ENCODE results near the gene ASPN. TPM values are rescaled to one million over a fixed set of nuclear protein-coding genes. Genes with fewer than 3 reads are reported as not detected.

Gene ASPN
- total RNA-seq, 2 experiments from 2014 or later, result not detected

GRCh38 chr9:92429836-92430235 is 52.5 kb downstream of the ASPN start:
- TF ChIP-seq CTCF (conservative IDR thresholded peaks at IDR 0.05; ENCODE audit: low read length) (no peak), EZH2phosphoT487 (IDR thresholded peaks at IDR 0.05; ENCODE audit: borderline replicate concordance, low read depth, low read length) (no peak)
- no peaks in the 10 kb centered on the region for H3K9me2 ChIP-seq (ENCODE audit: insufficient read depth, low read length)
- CTCF ChIA-PET (ENCODE audit: unreplicated experiment), result no interaction called here
- no peak overlapping the region for H3K4me3 ChIP-seq (ENCODE audit: low read depth, low read length, poor library complexity, severe bottlenecking)
- H3K36me3 ChIP-seq (ENCODE audit: insufficient read depth, low read length), result no peaks in the 10 kb centered on the region
- no peaks in the 10 kb centered on the region for H4K20me1 ChIP-seq (ENCODE audit: insufficient read depth, low read length)
- H3K4me1 ChIP-seq (ENCODE audit: insufficient read depth, low read length, poor library complexity, severe bottlenecking), result no peaks in the 10 kb centered on the region
- POLR2A ChIA-PET, result no interaction called here
- H3K9me3 ChIP-seq (ENCODE audit: low read length), result no peaks in the 10 kb centered on the region
- no peak for DNase-seq (ENCODE audit: low spot score)
- no peaks in the 10 kb centered on the region for H3K79me2 ChIP-seq (ENCODE audit: insufficient read depth, low read depth, low read length)
- H3K4me2 ChIP-seq (ENCODE audit: low read length), result no peak overlapping the region
- H3K27ac ChIP-seq (ENCODE audit: low read depth, low read length, poor library complexity, severe bottlenecking), result no peak overlapping the region
- no TSS peak for BruUV-seq (replicated peaks)
- intact Hi-C loops (cut with micrococcal nuclease; ENCODE audit: unreplicated experiment), result no loop called here
- H2AFZ ChIP-seq (ENCODE audit: low read length), result no peak overlapping the region

- intact Hi-C loops (cut with micrococcal nuclease; ENCODE audit: unreplicated experiment), result no loop called here
- no peaks in the 10 kb centered on the region for H3K79me2 ChIP-seq (ENCODE audit: insufficient read depth, low read depth, low read length)
Observed at GRCh38 chr9:92426501-92427145, 55.7 kb downstream of the ASPN start.

More at GRCh38 chr9:92426501-92427145, 55.7 kb downstream of the ASPN start:
- Histone ChIP-seq H3K4me2 (ENCODE audit: low read length) (no peak overlapping the region), H3K4me1 (ENCODE audit: insufficient read depth, low read length, poor library complexity, severe bottlenecking) (no peaks in the 10 kb centered on the region), H3K9me3 (ENCODE audit: low read length) (no peaks in the 10 kb centered on the region), H4K20me1 (ENCODE audit: insufficient read depth, low read length) (no peaks in the 10 kb centered on the region), H3K9me2 (ENCODE audit: insufficient read depth, low read length) (no peaks in the 10 kb centered on the region), H3K27ac (ENCODE audit: low read depth, low read length, poor library complexity, severe bottlenecking) (no peak overlapping the region), H3K36me3 (ENCODE audit: insufficient read depth, low read length) (no peaks in the 10 kb centered on the region), H3K4me3 (ENCODE audit: low read depth, low read length, poor library complexity, severe bottlenecking) (no peak overlapping the region), H2AFZ (ENCODE audit: low read length) (no peak overlapping the region)
- ChIA-PET CTCF (ENCODE audit: unreplicated experiment) (no interaction called here), POLR2A (no interaction called here)
- BruUV-seq (replicated peaks), result no TSS peak
- DNase-seq (ENCODE audit: low spot score), result no peak
- no peak for TF ChIP-seq EZH2phosphoT487 (IDR thresholded peaks at IDR 0.05; ENCODE audit: borderline replicate concordance, low read depth, low read length)
- no peak for TF ChIP-seq CTCF (conservative IDR thresholded peaks at IDR 0.05; ENCODE audit: low read length)
